ENCODE results near the gene PSMB9. TPM values are rescaled to one million over a fixed set of nuclear protein-coding genes. Genes with fewer than 3 reads are reported as not detected.

PSMB9 gene
- total and polyA plus RNA-seq, 7 donors: 10.2 to 233 (median 23.2) TPM

DNA sequence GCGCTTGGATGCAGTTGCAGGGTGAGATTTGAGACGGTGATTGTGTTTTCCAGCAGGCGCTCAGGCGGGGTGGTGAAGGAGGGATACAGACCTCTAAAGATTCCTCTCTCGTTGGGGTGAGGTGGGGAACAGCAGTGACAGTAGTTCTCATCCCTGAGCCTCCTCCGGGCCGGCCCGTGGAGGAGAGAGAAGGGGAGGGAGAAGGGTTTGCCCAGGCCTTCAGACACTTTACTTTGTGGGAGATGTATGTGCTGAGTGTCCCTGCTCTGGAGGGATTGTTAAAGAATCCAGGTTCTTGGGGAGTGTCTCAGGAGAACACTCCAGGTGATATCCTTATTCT is 41.0 kb downstream of the PSMB9 start:
- Histone ChIP-seq H3K27ac (peak overlapping the region; percentile 82 to 96 (median 92)), H3K36me3 (no peaks in the 10 kb centered on the region), H3K4me1 (peaks cover 0 to 25% (median 13%) of the 10 kb centered on the region in 4 donors), H3K4me3 (peak overlapping the region; percentile 55 to 75 (median 69)), H3K9me3 (no peaks in the 10 kb centered on the region), H3K27me3 (no peaks in the 10 kb centered on the region)
- intact Hi-C loops (cut with DNase I): loop anchor here (10.0 kb wide), 1 partner anchor 190 kb away; no protein-coding TSS in a partner anchor
- no peak for DNase-seq
- TF ChIP-seq POLR2AphosphoS5 (IDR thresholded peaks at IDR 0.05): no peak
- no peak for TF ChIP-seq EP300 (IDR thresholded peaks at IDR 0.05)
- no peak for TF ChIP-seq CTCF (IDR thresholded peaks at IDR 0.05)
- WGBS, 2 donors: 0 to 1% methylated on average over 8 of the region's 8 CpGs

DNA sequence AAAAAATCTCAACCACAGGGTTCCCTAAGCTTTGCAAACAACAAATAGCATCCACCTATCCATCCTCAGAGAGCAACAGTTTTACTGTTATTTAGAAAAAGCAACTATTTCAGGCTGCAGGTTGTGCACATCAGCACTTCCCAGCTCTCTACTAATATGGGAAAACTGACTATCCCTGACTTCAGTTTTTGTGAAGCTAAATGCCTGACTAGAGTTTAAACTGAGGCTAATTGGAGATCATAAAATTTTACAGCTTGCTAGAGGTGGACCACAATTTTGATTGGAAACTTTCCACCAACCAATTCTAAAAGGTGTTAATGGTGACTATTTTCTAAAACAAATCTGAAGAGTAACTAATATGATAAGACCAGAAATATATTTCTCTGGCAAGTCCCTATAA is 50.0 kb downstream of the PSMB9 start:
- H3K9me3 ChIP-seq: no peaks in the 10 kb centered on the region
- no peak for DNase-seq
- intact Hi-C loops (cut with DNase I): no loop called here
- no peaks in the 10 kb centered on the region for H3K27me3 ChIP-seq
- H3K27ac ChIP-seq: no peak overlapping the region
- H3K4me3 ChIP-seq: no peak overlapping the region
- H3K4me1 ChIP-seq: no peaks in the 10 kb centered on the region
- peaks cover 0 to 6% (median 3%) of the 10 kb centered on the region in 4 donors for H3K36me3 ChIP-seq
- TF ChIP-seq EP300 (IDR thresholded peaks at IDR 0.05) (no peak), POLR2A (IDR thresholded peaks at IDR 0.05) (no peak), POLR2AphosphoS5 (IDR thresholded peaks at IDR 0.05) (no peak), CTCF (IDR thresholded peaks at IDR 0.05) (no peak)

DNA sequence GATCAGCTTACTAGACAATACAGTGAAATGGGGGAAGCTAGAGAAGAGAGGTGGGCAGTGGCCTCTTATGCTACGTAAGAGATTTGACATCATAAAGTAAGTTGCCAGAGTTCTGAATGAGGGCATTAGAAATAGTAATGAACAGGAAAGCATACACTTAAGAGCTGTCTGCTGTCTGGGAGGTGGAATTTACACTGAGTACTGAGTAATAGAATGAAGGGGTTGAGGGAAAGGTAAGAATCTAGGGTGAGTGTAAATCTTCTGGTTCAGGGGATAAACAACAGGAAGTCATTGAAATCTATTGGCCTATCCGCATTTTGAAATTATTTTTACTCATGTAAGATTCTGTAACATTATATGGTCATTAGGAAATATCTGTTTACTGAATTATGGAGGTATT is 51.1 kb downstream of the PSMB9 start:
- TF ChIP-seq EP300 (IDR thresholded peaks at IDR 0.05) (no peak), POLR2A (IDR thresholded peaks at IDR 0.05) (no peak), CTCF (IDR thresholded peaks at IDR 0.05) (no peak), POLR2AphosphoS5 (IDR thresholded peaks at IDR 0.05) (no peak)
- Histone ChIP-seq H3K9me3 (no peaks in the 10 kb centered on the region), H3K4me1 (no peaks in the 10 kb centered on the region), H3K4me3 (no peak overlapping the region), H3K27ac (no peak overlapping the region), H3K36me3 (peaks cover 0 to 6% (median 3%) of the 10 kb centered on the region in 4 donors), H3K27me3 (no peaks in the 10 kb centered on the region)
- DNase-seq: no peak
- intact Hi-C loops (cut with DNase I): no loop called here
- WGBS, 2 donors: 86 to 87% methylated on average over 2 of the region's 2 CpGs

- Histone ChIP-seq H3K36me3 (no peaks in the 10 kb centered on the region), H3K27me3 (peaks cover 0 to 7% (median 0%) of the 10 kb centered on the region in 3 donors), H3K9me3 (no peaks in the 10 kb centered on the region), H3K4me1 (no peaks in the 10 kb centered on the region), H3K27ac (no peak overlapping the region), H3K4me3 (no peak overlapping the region)
- 83 to 89% methylated on average over 1 of the region's 1 CpG for WGBS, 2 donors
- intact Hi-C loops (cut with DNase I): no loop called here
- DNase-seq: no peak
- no peak for TF ChIP-seq EP300 (IDR thresholded peaks at IDR 0.05)
These were observed 52.5 kb downstream of the PSMB9 start for GRCh38 chr6:32906539-32906938.

- intact Hi-C loops (cut with DNase I): no loop called here
- Histone ChIP-seq H3K4me3 (no peak overlapping the region), H3K27ac (no peak overlapping the region), H3K27me3 (peaks cover 0 to 8% (median 0%) of the 10 kb centered on the region in 3 donors), H3K9me3 (no peaks in the 10 kb centered on the region), H3K36me3 (no peaks in the 10 kb centered on the region), H3K4me1 (no peaks in the 10 kb centered on the region)
- 84 to 87% methylated on average over 2 of the region's 2 CpGs for WGBS, 2 donors
- TF ChIP-seq POLR2A (IDR thresholded peaks at IDR 0.05): no peak
- no peak for TF ChIP-seq CTCF (IDR thresholded peaks at IDR 0.05)
- TF ChIP-seq POLR2AphosphoS5 (IDR thresholded peaks at IDR 0.05): no peak
- TF ChIP-seq EP300 (IDR thresholded peaks at IDR 0.05): no peak
- DNase-seq: no peak
These were observed 54.9 kb downstream of the PSMB9 start for GRCh38 chr6:32908897-32909296.

Small RNA genes within 50 kb of the gene (small RNA-seq; reads per million reads assigned to genes)
- gene HLA-Z: 0 reads per million in 3 donors

Other genes with a start within 250 kb of the PSMB9 start
- 1 to 10 TPM in 3 of 4 donors, under 1 TPM in 1; 0.16 to 9.5 (median 4.0) TPM for gene HLA-DQA1, start 216.8 kb upstream of the PSMB9 start, total RNA-seq
- 100 to 1,000 TPM in 2 of 3 donors, 10 to 100 TPM in 1; 32.4 to 250 (median 129) TPM for gene HLA-DQA1, start 216.8 kb upstream of the PSMB9 start, polyA plus RNA-seq
- gene HLA-DQB1, start 187.5 kb upstream of the PSMB9 start, total RNA-seq: 1 to 10 TPM in 2 of 4 donors, under 1 TPM in 2; under 0.01 to 3.5 (median 1.7) TPM
- gene HLA-DQB1, start 187.5 kb upstream of the PSMB9 start, polyA plus RNA-seq: 100 to 1,000 TPM in 1 of 3 donors, 10 to 100 TPM in 2; 36.6 to 182 (median 77.9) TPM
- gene HLA-DQA2, start 112.8 kb upstream of the PSMB9 start, total RNA-seq: 1 to 10 TPM in 2 of 4 donors, under 1 TPM in 1, not detected in 1; 0.36 to 1.7 (median 1.2) TPM
- gene HLA-DQA2, start 112.8 kb upstream of the PSMB9 start, polyA plus RNA-seq: under 1 TPM in 1 of 3 donors, not detected in 2; 0.17 TPM
- 1 to 10 TPM in 1 of 4 donors, under 1 TPM in 2, not detected in 1; 0.41 to 1.1 (median 0.49) TPM for gene HLA-DQB2, start 90.7 kb upstream of the PSMB9 start, total RNA-seq
- gene HLA-DQB2, start 90.7 kb upstream of the PSMB9 start, polyA plus RNA-seq: under 1 TPM in 2 of 3 donors, not detected in 1; 0.69 to 0.87 TPM
- 1 to 10 TPM in 1 of 4 donors, under 1 TPM in 1, not detected in 2; 0.68 to 1.8 TPM for gene HLA-DOB, start 37.2 kb upstream of the PSMB9 start, total RNA-seq
- 10 to 100 TPM in 1 of 3 donors, 1 to 10 TPM in 2; 1.2 to 31.8 (median 1.6) TPM for gene HLA-DOB, start 37.2 kb upstream of the PSMB9 start, polyA plus RNA-seq
- 1 to 10 TPM; 5.9 to 9.2 (median 7.2) TPM for gene TAP2, start 15.5 kb upstream of the PSMB9 start, total RNA-seq
- 10 to 100 TPM in 1 of 3 donors, 1 to 10 TPM in 2; 2.4 to 54.5 (median 3.0) TPM for gene TAP2, start 15.5 kb upstream of the PSMB9 start, polyA plus RNA-seq
- gene PSMB8, start 10.1 kb upstream of the PSMB9 start, total RNA-seq: 10 to 100 TPM; 34.3 to 45.7 (median 40.7) TPM
- gene PSMB8, start 10.1 kb upstream of the PSMB9 start, polyA plus RNA-seq: 100 to 1,000 TPM; 199 to 305 (median 286) TPM
- 10 to 100 TPM; 22.5 to 35.0 (median 24.6) TPM for gene TAP1, start 488 bp upstream of the PSMB9 start, total RNA-seq
- gene TAP1, start 488 bp upstream of the PSMB9 start, polyA plus RNA-seq: 100 to 1,000 TPM in 1 of 3 donors, 10 to 100 TPM in 2; 11.4 to 211 (median 19.2) TPM
- 10 to 100 TPM; 10.2 to 25.3 (median 11.5) TPM for gene HLA-DMB, start 86.8 kb downstream of the PSMB9 start, total RNA-seq
- 100 to 1,000 TPM in 1 of 3 donors, 10 to 100 TPM in 2; 13.2 to 108 (median 90.5) TPM for gene HLA-DMB, start 86.8 kb downstream of the PSMB9 start, polyA plus RNA-seq
- 10 to 100 TPM; 16.3 to 26.0 (median 20.2) TPM for gene HLA-DMA, start 98.9 kb downstream of the PSMB9 start, total RNA-seq
- gene HLA-DMA, start 98.9 kb downstream of the PSMB9 start, polyA plus RNA-seq: 100 to 1,000 TPM in 1 of 3 donors, 10 to 100 TPM in 2; 19.8 to 131 (median 57.1) TPM
- 100 to 1,000 TPM in 1 of 4 donors, 10 to 100 TPM in 3; 82.4 to 116 (median 87.7) TPM for gene BRD2, start 114.4 kb downstream of the PSMB9 start, total RNA-seq
- gene BRD2, start 114.4 kb downstream of the PSMB9 start, polyA plus RNA-seq: 100 to 1,000 TPM in 1 of 3 donors, 10 to 100 TPM in 2; 60.6 to 135 (median 69.7) TPM
- gene HLA-DOA, start 155.4 kb downstream of the PSMB9 start, total RNA-seq: 1 to 10 TPM; 1.5 to 3.0 (median 2.3) TPM
- gene HLA-DOA, start 155.4 kb downstream of the PSMB9 start, polyA plus RNA-seq: 10 to 100 TPM in 1 of 3 donors, 1 to 10 TPM in 2; 1.8 to 42.0 (median 6.5) TPM
- 10 to 100 TPM; 29.9 to 64.3 (median 46.2) TPM for gene HLA-DPA1, start 219.5 kb downstream of the PSMB9 start, total RNA-seq
- 100 to 1,000 TPM in 2 of 3 donors, 10 to 100 TPM in 1; 49.2 to 210 (median 197) TPM for gene HLA-DPA1, start 219.5 kb downstream of the PSMB9 start, polyA plus RNA-seq
- 10 to 100 TPM; 39.2 to 62.4 (median 42.0) TPM for gene HLA-DPB1, start 221.8 kb downstream of the PSMB9 start, total RNA-seq
- gene HLA-DPB1, start 221.8 kb downstream of the PSMB9 start, polyA plus RNA-seq: 100 to 1,000 TPM in 2 of 3 donors, 10 to 100 TPM in 1; 90.7 to 359 (median 180) TPM

All from sigmoid colon (tissue), 7 donors.